ENCODE data around the gene ODAD4. TPM values are rescaled to one million over a fixed set of nuclear protein-coding genes. Genes with fewer than 3 reads are reported as not detected.

Gene ODAD4
- 0.21 TPM in 1 of 2 replicates, not detected in the other for total RNA-seq

GRCh38 chr17:41930009-41930832 lies at the start of gene ODAD4:
TSS of gene ODAD4 (plus strand) at chr17:41930617. CDS start at chr17:41930724, 107 bp downstream.

GRCh38 chr17:41918314-41919164 lies 11.9 kb upstream of the ODAD4 start, which contains the start of gene ACLY:
TSS of gene ACLY (minus strand) at chr17:41918951. CDS start at chr17:41913873, 5,078 bp downstream.

GRCh38 chr17:41966463-41967140 lies 36.2 kb downstream of the ODAD4 start, which contains the start of gene CNP:
TSS of gene CNP (plus strand) at chr17:41966795. CDS start at chr17:41966885, 90 bp downstream.

Other genes starting within 250 kb of the ODAD4 start
- 116 and 141 TPM in 2 replicates for gene EIF1, start 241.7 kb upstream of the ODAD4 start, total RNA-seq
- gene GAST, start 218.3 kb upstream of the ODAD4 start, total RNA-seq = 7.2 TPM in 1 of 2 replicates, not detected in the other
- 0.71 and 7.3 TPM in 2 replicates for gene HAP1, start 196.0 kb upstream of the ODAD4 start, total RNA-seq
- gene JUP, start 143.9 kb upstream of the ODAD4 start, total RNA-seq = 967 and 1,681 TPM in 2 replicates
- gene P3H4, start 118.7 kb upstream of the ODAD4 start, total RNA-seq = 50.4 and 54.2 TPM in 2 replicates
- 100 and 141 TPM in 2 replicates for gene FKBP10, start 117.6 kb upstream of the ODAD4 start, total RNA-seq
- gene NT5C3B, start 94.4 kb upstream of the ODAD4 start, total RNA-seq = 64.2 and 66.7 TPM in 2 replicates
- not detected in 2 replicates for gene KLHL10, start 92.8 kb upstream of the ODAD4 start, total RNA-seq
- gene KLHL11, start 65.2 kb upstream of the ODAD4 start, total RNA-seq = 17.6 and 23.0 TPM in 2 replicates
- gene ACLY, start 11.7 kb upstream of the ODAD4 start, total RNA-seq = 230 and 298 TPM in 2 replicates
- 52.0 and 62.0 TPM in 2 replicates for gene CNP, start 36.2 kb downstream of the ODAD4 start, total RNA-seq
- gene DNAJC7, start 86.8 kb downstream of the ODAD4 start, total RNA-seq = 64.3 TPM in 2 replicates
- gene NKIRAS2, start 89.5 kb downstream of the ODAD4 start, total RNA-seq = 36.9 and 56.0 TPM in 2 replicates
- gene C17orf113, start 120.0 kb downstream of the ODAD4 start, total RNA-seq = 0.28 and 0.74 TPM in 2 replicates
- gene ZNF385C, start 167.9 kb downstream of the ODAD4 start, total RNA-seq = 0.14 TPM in 1 of 2 replicates, not detected in the other
- gene DHX58, start 182.1 kb downstream of the ODAD4 start, total RNA-seq = 3.6 and 6.1 TPM in 2 replicates
- 11.4 and 18.2 TPM in 2 replicates for gene KAT2A, start 190.8 kb downstream of the ODAD4 start, total RNA-seq
- gene HSPB9, start 192.2 kb downstream of the ODAD4 start, total RNA-seq = not detected in 2 replicates
- gene RAB5C, start 224.4 kb downstream of the ODAD4 start, total RNA-seq = 85.7 and 109 TPM in 2 replicates